ENCODE measurements around the gene ATP1B3. TPM values are rescaled to one million over a fixed set of nuclear protein-coding genes. Genes with fewer than 3 reads are reported as not detected.
A peak's percentile ranks its signal among the peaks of the same experiment; 100 is the strongest.
"Not testable (repeated sequence)": the region's sequence is repeated elsewhere in the genome, so short reads cannot be mapped to it uniquely, and the experiment has no call there.

ATP1B3 gene
- total RNA-seq, 1 donor from 2014 or later: 39.7 TPM

DNA sequence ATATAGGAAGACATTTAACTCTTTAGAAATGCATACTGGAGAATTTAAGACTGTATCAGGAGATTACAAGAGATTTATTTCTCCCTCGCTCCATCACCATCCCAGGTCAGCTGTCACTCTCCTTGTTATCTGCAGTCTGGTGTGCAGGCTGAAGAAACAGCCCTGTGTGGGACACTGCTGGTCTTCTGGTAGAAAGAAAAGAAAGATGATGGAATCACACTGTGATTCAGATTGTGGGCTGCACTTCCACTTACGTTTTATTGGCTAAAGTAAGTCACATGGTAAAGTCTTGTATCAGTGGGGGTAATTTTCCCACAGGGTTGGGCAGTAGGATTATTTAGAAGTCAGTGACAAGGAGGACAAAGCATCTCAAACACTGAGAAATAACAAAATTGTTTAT is 18.1 kb upstream of the ATP1B3 start:
- ATAC-seq: no peak
- intact Hi-C loops (cut with DNase I): no loop called here
- DNase-seq (ENCODE audit: missing footprints): no peak

DNA sequence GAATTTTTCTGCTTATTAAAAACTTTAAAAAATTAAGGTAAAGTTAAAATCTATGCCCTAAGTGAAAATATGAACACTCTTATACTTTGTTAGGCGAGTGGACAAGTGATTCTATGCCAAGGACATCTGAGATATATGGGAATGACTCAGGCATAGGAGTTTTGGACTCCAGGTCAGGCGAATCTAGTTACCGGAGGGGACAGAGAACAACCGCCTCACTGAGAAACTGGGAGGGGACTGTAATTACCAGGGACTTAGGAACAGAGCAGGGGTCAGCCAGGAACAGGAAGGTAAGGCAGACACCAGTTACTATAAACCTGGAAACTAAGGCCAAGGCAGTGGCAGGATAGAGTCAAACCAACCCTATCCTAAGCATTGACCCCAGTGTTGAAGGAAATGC is 16.8 kb upstream of the ATP1B3 start:
- intact Hi-C loops (cut with DNase I): no loop called here
- no peak for DNase-seq (ENCODE audit: missing footprints)
- ATAC-seq: no peak

DNA sequence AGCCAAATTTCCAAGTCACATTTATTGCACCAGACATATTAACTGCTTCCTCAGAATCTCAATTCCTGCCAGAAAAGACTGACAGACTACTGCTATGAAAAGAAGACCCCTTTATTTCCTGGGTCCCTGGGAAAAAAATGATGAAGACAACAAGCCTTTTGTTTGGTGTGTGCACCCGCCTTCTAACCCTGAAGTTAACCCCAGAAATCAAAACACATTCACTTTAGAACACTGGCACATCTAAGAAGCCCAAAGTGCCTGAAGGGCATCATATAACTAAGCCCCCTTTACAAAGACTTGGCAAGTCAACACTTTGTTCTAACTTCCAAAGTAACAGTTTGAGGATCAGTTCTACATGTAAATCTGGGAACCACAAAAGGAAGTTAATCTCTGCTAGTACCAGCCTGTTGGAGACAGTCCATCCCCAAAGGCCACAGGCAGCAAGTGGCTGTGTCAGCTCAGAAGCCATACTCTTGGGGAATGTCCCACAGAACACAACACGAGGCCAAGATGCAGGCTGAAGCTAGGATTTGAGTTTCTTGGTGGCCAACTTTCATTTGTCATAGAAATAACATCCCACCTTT is 16.3 kb upstream of the ATP1B3 start:
- intact Hi-C loops (cut with DNase I): no loop called here
- no peak for DNase-seq (ENCODE audit: missing footprints)
- ATAC-seq: peak; percentile 10

DNA sequence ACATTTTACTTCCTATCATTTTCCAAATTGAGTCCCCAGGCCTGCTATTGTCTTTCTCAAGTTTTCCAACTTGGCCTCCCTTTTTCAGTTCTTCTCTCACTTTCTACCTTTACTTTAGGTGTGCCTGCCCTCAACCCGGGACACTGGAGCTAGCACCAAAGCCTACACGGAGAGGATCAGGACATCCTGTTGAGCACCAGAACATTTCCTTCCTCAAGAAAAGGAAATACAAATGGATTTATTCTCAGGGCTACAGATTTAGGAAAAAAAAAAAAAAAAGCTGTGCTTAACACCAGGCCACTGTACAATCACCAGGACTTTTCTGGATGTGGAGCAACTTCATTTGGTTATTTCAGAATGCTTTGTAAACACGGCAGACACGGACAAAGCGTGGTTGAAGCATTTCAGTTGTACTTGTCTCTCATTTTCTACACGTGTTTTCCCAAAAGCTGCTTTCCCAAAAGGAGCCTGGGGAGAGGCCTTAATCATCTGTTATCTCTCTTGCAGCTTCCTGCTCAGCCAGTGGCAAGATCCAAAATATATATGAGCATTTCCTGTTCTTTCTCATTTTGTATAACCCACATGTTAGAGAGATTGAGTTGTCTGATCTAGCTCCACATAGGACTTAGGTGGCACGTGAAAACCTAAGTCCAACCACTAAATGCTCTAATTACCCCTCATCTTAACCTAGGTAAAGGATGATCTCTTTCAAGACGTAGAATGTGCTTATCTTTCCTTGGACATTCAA is 15.5 kb upstream of the ATP1B3 start:
- intact Hi-C loops (cut with DNase I): no loop called here
- no peak for ATAC-seq

DNA sequence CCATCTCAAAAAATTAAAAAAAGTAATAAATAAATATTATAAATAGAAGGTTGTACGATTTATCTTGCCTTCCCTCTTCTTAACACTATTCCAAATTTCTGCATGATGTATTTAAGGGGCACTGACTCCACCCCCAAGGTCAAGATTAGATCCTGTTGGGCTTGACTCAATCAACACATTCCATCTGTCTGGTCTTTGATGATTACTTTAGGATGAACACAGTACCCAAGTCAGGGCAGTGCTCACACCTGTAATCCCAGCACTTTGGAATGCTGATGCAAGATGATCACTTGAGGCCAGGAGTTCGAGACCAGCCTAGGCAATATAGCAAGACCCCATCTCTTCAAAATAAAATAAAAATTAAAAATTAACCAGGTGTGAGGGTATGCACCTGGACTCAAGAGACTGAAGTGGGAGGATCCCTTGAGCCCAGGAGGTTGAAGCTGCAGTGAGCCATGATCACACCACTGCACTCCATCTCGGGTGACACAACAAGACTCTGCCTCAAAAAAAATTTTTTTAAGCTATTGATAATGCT is 14.1 kb upstream of the ATP1B3 start:
- ATAC-seq: no peak
- DNase-seq (ENCODE audit: missing footprints): no peak
- intact Hi-C loops (cut with DNase I): no loop called here

More for the DNA sequence above, 15.5 kb upstream of the ATP1B3 start:
- DNase-seq (ENCODE audit: missing footprints): no peak

DNA sequence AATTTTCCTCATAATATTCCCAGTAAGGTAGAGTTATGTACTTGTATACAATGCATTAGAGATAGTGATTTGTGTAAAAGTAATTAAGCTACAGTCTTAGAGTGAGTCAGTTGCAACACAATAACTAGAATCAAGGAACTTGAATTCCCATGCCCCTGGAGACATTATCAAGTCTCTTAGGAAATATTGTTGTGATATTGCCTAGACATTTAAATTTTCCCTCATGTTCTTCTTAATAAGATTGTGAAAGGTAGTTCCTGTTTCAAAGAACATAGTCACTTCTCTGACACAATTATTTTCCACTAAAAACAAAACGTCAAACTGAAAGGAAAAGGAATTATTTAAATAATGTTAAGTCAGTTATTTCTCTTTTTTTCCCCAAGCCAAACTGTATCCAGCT is 13.0 kb upstream of the ATP1B3 start:
- DNase-seq (ENCODE audit: missing footprints): no peak
- no peak for ATAC-seq
- intact Hi-C loops (cut with DNase I): no loop called here

DNA sequence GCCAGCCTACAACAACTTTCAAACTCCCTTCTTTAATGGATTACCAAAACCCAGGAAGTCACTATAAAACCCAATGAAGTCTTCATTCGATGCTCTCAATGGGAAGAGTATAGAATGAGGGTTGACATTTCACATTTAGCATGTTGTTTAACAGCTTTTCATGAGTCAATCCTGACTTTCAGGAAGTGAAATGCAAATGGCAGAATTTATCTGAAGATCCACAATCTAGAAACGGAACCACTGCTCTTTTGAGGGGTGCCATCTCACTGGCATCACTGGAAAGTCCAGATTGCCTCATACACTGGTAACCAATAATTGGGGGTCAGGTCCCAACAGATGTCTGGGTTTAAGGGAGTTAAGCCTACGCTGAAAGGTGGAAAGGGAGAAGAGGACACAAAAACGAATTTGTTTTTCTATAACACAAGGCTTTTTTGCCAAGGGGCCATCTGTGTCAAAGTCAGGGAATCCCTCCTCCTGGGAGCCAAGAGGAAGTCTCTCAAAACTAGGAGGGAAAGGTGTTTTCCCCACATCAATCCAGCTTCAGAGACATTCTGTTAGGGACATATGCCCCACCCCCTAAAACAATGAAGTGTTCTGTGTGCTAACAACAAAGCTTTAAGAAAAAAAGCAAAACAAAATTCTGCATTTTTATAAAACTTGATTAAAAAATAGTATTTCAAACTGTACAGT is 12.0 kb upstream of the ATP1B3 start:
- no peak for ATAC-seq
- DNase-seq (ENCODE audit: missing footprints): no peak
- intact Hi-C loops (cut with DNase I): no loop called here

DNA sequence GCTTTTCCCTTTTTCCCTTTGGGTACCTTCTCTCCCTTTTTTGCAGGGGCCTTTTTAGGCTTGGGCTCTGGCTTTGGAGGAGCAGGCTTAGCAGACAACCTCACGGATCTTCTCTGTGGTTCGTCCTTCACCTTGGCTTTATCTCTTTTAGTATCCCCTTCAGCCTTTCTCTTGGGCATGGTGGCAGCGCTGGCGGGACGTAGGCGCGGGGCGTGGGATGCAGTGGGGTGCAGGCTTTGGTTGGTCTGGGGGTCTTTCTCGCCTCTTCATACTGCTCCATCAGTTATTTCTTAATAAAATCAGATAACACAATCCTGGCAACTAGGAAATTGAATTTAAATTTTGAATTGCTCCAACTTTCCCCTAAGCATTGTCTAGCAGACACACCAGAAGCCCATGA is 11.3 kb upstream of the ATP1B3 start:
- ATAC-seq: no peak
- no peak for DNase-seq (ENCODE audit: missing footprints)
- intact Hi-C loops (cut with DNase I): no loop called here

DNA sequence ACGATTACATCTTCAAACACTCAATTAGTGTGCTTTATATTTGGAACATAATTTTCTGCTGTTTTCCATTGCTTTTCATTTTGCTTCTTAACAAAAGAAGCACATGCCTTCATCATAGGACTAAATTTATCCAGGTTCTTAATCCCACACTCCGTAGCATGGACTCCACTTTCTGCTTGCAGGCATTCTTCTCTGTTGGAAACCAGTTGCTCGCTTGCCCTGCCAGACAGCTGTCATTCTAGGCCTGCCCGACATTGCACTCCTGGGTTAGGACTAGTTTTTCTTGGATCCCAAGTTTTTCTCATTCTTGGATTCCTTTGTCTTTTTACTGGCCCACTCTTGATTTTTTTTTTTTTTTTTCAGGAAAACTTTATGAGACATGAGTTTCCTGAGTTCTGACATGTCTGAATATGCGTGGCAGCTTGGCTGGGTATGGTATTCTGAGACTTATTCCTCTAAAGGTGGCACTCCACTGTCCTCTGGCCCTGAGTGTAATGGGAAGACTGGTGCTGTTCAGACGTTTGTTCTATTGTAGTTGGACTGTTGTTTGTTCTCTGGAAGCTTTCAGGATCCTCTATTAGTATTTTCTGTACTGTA is 6.3 kb upstream of the ATP1B3 start:
- no peak for ATAC-seq
- intact Hi-C loops (cut with DNase I): no loop called here

DNA sequence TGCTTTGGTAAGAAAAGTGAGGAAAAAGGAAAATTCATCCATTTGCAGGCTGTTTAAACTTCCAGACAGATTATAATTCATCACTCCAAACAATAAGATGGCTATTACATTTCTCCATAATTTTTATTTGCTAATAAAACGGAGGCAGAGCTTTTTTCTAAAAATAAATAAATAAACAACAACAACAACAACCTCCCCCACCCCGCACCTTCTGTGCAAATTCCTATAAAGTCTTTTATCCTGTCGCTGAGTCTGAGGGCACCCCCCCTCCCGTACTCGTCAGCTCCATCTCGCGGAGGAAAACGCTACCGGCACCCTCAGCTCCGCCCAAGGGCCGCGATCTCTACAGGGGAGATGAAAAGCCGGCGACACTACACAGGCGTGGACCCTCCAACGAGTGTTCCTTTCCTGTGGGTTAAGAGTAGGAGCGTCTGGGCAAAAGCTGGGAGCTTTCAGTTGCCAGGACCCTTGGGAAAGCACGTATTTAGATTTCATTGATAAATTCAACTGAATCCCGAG is 1.0 kb upstream of the ATP1B3 start:
- intact Hi-C loops (cut with DNase I): loop anchor here (1.0 kb wide), 2 partner anchors 78 to 137 kb away; partner anchors contain the start of gene RNF7
- peak; percentile 92 for ATAC-seq
- DNase-seq (ENCODE audit: missing footprints): peak; percentile 92

More for the DNA sequence above, 6.3 kb upstream of the ATP1B3 start:
- no peak for DNase-seq (ENCODE audit: missing footprints)

DNA sequence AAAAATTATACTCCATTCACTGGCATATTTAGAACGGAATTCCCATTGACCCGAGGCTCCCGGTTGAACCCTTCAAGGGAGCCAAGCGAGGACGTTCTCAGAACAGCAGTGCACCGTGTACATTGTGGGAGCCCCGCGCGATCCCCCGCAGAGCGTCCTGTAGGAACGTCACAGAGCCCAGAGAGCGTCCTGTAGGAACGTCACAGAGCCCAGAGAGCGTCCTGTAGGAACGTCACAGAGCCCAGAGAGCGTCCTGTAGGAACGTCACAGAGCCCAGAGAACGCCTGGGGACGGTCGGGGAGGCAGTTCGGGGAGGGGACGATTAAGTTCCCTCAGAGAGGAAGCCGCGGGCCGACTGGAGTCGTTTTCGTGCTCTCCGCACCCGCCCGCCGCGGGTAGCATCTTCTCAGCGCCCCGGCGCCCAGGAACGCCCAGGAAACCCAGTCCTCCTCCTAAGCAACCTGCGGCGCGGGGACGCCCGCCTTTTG is 506 bp upstream of the ATP1B3 start:
- peak; percentile 92 for DNase-seq (ENCODE audit: missing footprints)
- ATAC-seq: peak; percentile 81
- intact Hi-C loops (cut with DNase I): loop anchor here (1.0 kb wide), 2 partner anchors 79 to 138 kb away; partner anchors contain the start of gene RNF7

DNA sequence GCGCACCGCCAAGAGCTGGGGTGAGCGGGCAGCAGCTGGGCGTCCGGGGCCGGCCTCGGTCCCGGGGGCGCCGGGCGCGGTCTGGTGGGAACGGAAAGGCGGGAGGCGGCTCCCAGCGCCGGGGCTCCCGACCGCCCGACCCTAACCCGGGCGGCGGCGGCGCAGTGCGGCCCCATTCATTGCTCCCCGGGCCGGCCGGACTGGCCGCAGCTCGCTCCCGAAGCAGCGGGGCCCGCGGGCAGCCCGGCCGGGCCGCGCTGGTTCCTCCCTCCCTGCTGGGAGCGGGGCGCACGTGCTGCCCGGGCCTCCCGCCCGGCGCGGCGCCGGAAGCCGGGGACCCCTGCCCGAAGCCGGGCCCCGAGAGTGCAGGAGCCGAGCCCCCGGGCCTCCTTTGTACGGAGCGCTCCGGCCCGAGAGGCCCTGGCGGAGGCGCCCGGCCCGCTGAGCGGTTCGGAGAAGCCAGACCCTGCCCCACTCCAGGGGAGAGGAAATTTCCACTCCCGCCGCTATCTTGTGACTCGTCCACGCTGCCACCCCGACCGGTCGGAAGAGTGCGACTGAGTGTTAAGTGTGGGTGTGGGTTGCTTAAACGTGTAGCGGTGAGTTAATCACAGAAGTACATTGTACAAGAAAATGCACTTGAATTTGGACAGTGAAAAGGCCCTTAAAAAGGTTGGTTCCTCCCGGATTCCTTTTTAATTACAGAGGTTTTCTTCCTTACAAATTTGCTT is 613 bp downstream of the ATP1B3 start:
- DNase-seq (ENCODE audit: missing footprints) (peak; percentile 75), ATAC-seq (peak; percentile 23)
- intact Hi-C loops (cut with DNase I): no loop called here

DNA sequence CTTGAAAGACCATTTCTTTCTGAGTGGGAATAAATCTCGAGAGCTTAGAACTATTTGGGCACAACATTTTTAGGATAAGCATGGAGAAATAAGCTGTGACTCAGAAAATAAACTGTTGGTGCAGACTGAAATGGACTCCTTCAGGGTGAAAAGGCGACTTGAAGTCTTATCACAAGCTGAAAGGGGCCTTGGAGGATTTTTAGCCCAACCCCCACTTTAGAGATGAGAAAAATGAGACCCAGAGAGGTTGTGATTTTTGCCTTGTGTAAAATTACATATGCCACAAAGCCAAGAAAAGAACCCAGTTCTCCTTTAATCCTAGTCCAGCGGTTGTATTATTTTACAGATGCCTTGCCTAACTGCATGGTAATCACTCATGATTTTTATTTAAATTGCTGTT is 1.5 kb downstream of the ATP1B3 start:
- ATAC-seq: no peak
- no peak for DNase-seq (ENCODE audit: missing footprints)
- intact Hi-C loops (cut with DNase I): no loop called here

DNA sequence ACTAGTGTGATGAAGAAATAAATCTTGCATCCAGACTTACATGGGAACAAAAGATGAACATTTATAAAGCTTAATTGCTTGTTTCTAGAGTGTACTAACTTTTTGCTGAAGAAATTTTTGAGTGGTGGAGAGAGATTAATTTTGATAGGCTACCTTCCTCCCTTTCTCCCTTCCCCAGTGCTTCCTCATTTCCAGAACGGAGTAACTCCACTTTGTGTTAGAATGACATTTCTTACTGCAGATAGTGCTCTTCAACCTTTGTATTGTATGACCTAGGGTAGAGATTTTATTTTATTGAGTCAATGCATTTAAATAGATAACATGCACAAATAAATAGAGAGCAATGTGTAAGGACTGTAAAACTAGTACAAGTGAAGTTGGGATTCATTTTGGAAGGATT is 1.9 kb downstream of the ATP1B3 start:
- ATAC-seq (no peak), DNase-seq (ENCODE audit: missing footprints) (no peak)
- intact Hi-C loops (cut with DNase I): no loop called here

DNA sequence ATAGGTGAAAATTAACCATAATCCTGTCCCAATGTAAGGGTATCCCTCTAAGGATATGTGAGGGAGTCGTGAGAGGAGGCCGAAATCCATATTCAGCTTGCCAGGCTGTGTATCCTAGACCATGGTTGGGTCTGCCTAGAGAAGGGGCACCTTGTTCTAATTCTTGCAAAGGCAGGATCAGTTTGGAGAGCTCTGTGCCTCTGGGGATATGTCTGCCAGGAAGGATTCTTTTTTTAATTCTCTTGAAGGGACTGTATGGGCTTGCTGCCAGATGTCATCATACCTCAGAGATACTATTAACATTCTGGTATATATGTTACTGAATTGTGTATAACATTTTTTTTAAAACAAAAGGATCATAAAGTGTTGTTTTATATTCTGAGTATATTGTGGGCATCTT is 2.4 kb downstream of the ATP1B3 start:
- ATAC-seq: no peak
- no peak for DNase-seq (ENCODE audit: missing footprints)
- intact Hi-C loops (cut with DNase I): no loop called here

DNA sequence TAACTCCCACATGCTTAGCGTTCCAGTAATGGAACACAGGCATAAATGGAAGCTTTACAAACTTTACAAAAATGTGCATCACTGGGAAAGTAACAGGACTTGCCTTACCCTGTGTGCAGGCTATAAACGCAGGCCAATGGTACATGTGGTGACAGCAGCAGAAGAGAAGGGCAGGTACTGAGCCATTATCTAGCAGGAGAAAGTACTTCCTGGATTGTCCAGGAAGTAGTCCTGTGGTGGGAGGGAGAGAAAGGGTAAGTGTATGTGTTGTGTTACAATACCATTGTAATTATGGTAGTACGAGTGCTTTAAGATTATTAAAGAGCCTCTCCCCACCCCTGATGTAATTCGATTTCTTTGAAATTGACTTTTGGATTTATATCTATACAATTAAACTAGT is 5.3 kb downstream of the ATP1B3 start:
- intact Hi-C loops (cut with DNase I): no loop called here
- no peak for ATAC-seq
- no peak for DNase-seq (ENCODE audit: missing footprints)

DNA sequence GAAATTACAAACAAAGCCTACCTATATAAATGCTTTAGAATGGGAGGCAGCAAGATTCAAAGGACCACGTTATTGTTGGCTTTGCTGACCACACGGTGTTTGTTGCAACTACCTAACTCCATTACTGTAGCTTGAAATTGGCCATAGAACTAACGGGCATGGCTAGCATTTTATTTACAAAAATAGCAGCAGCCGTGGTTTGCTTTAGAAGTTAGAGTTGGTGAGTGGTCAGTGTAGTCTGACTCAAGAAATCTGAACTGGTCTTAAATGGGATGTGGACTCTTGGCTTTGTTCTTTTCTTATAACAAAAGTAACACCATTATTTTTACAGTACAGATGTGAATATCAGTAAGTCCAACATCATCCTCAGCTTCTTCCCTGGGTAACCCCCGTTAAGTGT is 10.6 kb downstream of the ATP1B3 start:
- DNase-seq (ENCODE audit: missing footprints) (no peak), ATAC-seq (no peak)
- intact Hi-C loops (cut with DNase I): no loop called here

DNA sequence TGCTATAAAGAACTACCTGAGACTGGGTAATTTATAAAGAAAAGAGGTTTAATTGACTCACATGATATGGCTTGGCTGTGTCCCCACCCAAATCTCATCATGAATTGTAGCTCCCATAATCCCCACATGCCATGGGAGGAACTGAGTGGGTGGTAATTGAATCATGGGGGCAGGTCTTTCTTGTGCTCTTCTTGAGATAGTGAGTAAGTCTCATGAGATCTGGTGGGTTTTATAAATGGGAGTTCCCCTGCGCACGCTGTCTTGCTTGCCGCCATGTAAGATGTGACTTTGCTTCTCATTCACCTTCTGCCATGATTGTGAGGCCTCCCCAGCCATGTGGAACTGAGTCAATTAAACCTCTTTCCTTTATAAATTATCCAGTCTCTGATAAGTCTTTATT is 12.1 kb downstream of the ATP1B3 start:
- ATAC-seq; DNase-seq (ENCODE audit: missing footprints); intact Hi-C loops (cut with DNase I): not testable (repeated sequence)
